ENCODE data around the gene ARHGEF10L.
"Not testable (repeated sequence)": the region's sequence is repeated elsewhere in the genome, so short reads cannot be mapped to it uniquely, and the experiment has no call there.

ARHGEF10L gene

GRCh38 chr1:17612831-17613230 is 73.3 kb downstream of the ARHGEF10L start:
- DNase-seq (ENCODE audit: low read depth in 2 of 2): no peak

DNA sequence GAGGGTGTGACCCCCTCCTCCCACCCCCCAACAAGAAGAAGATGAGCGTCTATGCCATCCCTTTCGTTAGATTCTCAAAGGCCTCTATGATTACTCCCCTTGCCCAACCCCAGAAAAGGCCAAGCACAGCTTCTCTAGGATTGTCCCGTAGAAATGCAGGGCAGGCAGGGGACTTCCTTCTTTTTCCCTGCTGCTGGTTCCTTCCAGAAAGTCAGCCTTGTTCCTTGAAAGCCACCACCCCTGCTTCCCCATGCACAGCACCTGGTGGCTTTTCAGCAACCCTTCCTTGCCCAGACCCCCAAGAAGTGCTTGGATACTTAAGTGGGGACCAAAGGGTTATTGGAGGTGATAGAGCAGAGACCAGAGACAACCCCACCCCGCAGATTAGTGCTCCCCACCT is 75.1 kb downstream of the ARHGEF10L start:
- no peak for DNase-seq (ENCODE audit: low read depth in 2 of 2)

DNA sequence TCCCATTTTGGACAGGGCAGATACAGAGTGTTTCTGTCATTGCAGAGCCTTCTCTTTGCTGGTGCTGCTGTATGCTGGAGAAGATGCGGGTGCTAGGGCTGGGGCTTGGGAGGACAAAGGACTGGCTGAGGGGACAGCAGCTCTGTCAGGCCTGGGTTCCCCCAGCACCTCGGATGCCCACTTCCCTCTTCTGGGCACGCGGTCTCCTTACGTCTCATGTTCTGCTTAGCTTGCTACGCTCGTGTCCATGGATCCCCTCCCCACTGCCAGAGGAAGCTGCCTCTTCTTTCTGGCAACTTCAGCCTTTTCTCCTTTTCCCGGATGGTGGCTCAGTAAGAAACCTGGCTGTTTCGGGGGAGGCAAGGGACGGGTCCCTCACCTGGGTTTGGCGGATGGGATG is 75.7 kb downstream of the ARHGEF10L start:
- DNase-seq (ENCODE audit: low read depth in 2 of 2): no peak

GRCh38 chr1:17615959-17616358 is 76.5 kb downstream of the ARHGEF10L start:
- DNase-seq (ENCODE audit: low read depth in 2 of 2): no peak

DNA sequence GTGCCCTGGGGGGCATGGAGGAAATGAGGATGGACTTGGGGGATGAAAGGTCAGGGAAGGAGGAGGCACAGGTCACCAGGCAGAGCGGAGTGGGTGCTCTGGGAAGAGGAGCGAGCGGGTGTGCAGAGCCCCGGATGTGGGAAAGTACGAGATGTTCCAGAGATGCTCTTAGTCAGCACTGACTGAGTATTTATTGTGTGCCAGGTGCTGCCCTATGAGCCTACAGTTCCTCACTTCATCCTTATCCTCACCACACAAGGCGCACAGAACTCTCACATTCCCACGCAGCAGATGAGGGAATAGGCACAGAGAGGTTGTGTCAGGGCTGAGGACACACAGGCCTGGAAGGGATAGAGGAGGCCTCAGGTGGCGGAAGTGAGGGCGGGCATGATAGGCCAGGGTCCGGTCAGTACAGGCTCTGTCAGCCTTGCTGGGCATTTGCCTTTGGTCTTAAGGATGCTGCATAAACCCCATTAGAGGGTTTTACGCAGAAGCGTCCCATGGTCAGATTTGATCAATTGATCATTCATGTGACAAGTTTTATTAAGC is 77.3 kb downstream of the ARHGEF10L start:
- DNase-seq (ENCODE audit: low read depth in 2 of 2): no peak

GRCh38 chr1:17617787-17618557 is 78.5 kb downstream of the ARHGEF10L start:
- no peak for DNase-seq (ENCODE audit: low read depth in 2 of 2)

- no peak for DNase-seq (ENCODE audit: low read depth in 2 of 2)
Measured at GRCh38 chr1:17618558-17619247, 79.2 kb downstream of the ARHGEF10L start.

GRCh38 chr1:17620448-17620847 is 81.0 kb downstream of the ARHGEF10L start:
- no peak for DNase-seq (ENCODE audit: low read depth in 2 of 2)

- no peak for DNase-seq (ENCODE audit: low read depth in 2 of 2)
Measured at GRCh38 chr1:17621691-17622090, 82.2 kb downstream of the ARHGEF10L start.

- DNase-seq (ENCODE audit: low read depth in 2 of 2): no peak
Measured at GRCh38 chr1:17622823-17623222, 83.3 kb downstream of the ARHGEF10L start.

- DNase-seq (ENCODE audit: low read depth in 2 of 2): no peak
Measured at GRCh38 chr1:17624611-17625233, 85.2 kb downstream of the ARHGEF10L start.

DNA sequence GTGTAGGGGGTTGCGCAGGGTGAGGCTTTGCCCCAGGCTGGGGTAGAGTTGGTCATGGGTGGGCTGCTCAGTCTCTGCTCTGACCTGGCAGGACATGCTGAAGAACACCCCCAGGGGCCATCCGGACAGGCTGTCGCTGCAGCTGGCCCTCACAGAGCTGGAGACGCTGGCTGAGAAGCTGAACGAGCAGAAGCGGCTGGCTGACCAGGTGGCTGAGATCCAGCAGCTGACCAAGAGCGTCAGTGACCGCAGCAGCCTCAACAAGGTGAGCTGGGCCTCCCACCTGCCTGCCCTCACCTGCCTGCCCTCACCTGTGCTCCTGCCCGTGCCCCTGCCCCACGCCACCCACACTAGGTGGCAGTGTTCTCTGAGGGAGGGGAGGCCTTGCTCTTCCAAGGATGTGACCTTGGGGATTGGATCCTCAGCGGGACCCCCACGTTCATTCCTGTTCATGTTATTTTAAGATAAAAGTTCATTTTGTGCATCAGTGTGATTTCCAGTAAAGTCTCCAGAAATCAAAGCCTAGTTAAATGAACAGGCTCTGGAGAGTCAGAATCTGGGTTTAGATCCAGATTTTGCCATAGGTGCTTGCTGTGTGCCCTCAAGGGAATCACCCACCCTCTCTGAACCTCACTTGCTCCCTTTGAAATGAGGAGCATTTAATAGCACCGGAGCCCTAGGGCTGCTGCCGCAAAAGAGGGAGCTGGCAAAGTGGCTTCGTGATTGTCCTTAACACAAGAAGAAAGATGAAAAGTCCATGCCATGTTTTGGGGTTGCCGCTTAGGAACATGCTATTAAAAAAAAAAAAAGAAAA is 87.9 kb downstream of the ARHGEF10L start:
- DNase-seq (ENCODE audit: low read depth in 2 of 2): no peak

GRCh38 chr1:17629046-17629445 is 89.5 kb downstream of the ARHGEF10L start:
- DNase-seq (ENCODE audit: low read depth in 2 of 2): not testable (repeated sequence)

GRCh38 chr1:17629460-17629859 is 90.0 kb downstream of the ARHGEF10L start:
- DNase-seq (ENCODE audit: low read depth in 2 of 2): no peak

- no peak for DNase-seq (ENCODE audit: low read depth in 2 of 2)
Measured at GRCh38 chr1:17630048-17630830, 90.7 kb downstream of the ARHGEF10L start.

DNA sequence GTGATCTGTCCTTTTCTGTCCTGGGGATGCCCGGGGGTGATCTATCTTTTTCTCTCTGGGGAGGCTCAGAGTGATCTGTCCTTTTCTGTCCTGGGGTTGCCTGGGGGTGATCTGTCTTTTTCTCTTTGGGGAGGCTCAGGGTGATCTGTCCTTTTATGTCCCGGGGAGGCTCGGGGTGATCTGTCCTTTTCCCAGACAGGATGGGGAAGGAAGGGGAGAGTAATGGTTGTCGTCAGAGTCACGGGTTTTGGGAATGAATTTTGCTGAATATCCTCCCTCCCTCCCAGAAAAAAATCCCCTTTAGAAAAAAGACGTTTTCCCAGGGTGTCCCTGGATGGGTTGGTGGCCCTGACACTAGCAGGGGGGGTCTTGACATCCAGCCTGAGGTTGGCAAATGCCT is 91.5 kb downstream of the ARHGEF10L start:
- no peak for DNase-seq (ENCODE audit: low read depth in 2 of 2)

DNA sequence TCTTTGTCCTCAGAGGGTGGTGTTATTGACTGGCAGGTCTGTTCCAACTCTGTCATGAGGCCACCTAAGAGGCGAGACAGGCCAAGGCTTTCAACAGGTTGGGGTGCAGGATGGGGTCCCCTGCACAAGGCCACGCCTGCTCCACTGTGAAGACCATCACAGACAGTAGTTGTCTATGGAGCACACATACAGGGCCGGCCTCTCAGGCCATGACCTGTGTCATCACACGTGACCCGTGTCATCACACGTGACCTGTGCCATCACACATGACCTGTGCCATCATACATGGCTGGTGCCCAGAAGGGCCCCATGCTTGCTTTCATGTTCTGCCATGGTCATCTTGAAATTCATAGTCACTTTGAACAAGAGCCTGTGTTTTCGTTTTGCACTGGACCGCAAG is 91.9 kb downstream of the ARHGEF10L start:
- no peak for DNase-seq (ENCODE audit: low read depth in 2 of 2)

- DNase-seq (ENCODE audit: low read depth in 2 of 2): no peak
Measured at GRCh38 chr1:17632106-17632505, 92.6 kb downstream of the ARHGEF10L start.

DNA sequence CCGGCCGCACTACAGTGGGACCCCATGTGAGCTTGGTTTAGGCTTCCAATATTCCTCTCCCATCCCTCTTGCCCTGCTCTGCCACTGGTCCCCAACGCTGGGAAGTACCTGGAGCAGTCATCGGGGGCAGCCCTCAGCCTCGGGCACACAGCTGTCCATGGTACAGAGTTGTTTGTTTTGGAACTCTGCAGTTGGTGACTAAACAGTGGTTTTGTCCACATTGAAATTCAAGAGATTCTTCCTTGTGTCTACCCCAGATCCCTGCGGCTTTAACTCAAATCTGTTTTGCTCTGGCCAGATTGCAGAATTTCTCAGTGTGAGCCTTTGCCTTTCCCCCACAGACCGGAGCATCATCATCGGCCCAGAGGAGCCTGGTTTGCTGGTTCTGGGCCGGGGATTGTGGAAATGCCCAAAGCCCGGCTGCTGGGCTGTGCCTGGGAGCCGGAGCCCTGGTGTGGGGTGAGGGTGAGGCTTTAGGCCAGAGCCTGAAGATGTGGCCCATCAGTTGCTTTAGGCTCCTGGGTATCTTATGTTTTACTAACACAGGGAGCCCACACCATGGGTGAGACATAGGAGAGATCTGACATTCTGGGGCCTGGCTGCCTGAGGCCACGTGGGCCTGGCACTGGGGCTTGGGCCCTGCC is 93.2 kb downstream of the ARHGEF10L start:
- DNase-seq (ENCODE audit: low read depth in 2 of 2): no peak

DNA sequence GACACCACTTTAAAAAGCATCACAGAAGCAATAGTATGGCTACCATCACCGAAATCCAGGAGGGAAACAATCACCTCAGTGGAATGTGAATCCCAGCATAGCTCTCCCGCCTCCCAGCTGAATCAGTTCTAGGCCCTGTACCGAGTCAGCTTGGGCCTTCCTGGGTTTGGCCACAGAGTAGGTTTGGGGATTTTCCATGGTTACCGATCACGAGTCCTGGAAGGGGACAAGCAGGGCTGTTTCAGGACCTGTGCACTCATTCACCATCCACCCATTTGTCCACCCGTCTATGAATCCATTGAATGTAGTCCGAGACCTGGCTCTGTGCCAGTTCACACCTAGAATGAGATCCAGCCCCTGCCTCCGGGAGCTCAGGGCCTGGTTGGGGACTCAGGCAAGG is 94.2 kb downstream of the ARHGEF10L start:
- DNase-seq (ENCODE audit: low read depth in 2 of 2): no peak
